ENCODE results near the gene TMOD1. TPM values are rescaled to one million over a fixed set of nuclear protein-coding genes. Genes with fewer than 3 reads are reported as not detected.

Gene TMOD1
- total RNA-seq, 4 donors from 2014 or later: 30.0 to 47.0 (median 36.0) TPM

GRCh38 chr9:97468658-97469448 is 32.6 kb upstream of the TMOD1 start:
- H3K4me1 ChIP-seq: peaks cover 0 to 14% (median 0%) of the 10 kb centered on the region in 4 donors
- TF ChIP-seq EP300 (IDR thresholded peaks at IDR 0.05): peak in 1 of 2 donors; percentile 84
- TF ChIP-seq CTCF (IDR thresholded peaks at IDR 0.05): peak; percentile 57 to 92 (median 70)
- no peak for TF ChIP-seq POLR2A (IDR thresholded peaks at IDR 0.05)
- no peak overlapping the region for H3K4me3 ChIP-seq
- peaks cover 0 to 52% (median 0%) of the 10 kb centered on the region in 3 donors for H3K36me3 ChIP-seq
- no peaks in the 10 kb centered on the region for H3K9me3 ChIP-seq
- DNase-seq (ENCODE audit: low spot score in 2 of 2): peak; percentile 67 to 95
- H3K27ac ChIP-seq: peak overlapping the region in 2 of 4 donors; percentile 29 to 58
- no peaks in the 10 kb centered on the region for H3K27me3 ChIP-seq
- 62 to 72% methylated on average over 4 of the region's 4 CpGs for whole genome bisulfite sequencing, 2 donors

- no peaks in the 10 kb centered on the region for H3K9me3 ChIP-seq
- H3K27ac ChIP-seq: peak overlapping the region in 1 of 4 donors; percentile 29
- peaks cover 0 to 14% (median 0%) of the 10 kb centered on the region in 4 donors for H3K4me1 ChIP-seq
- no peak for DNase-seq (ENCODE audit: low spot score in 2 of 2)
- H3K36me3 ChIP-seq: peaks cover 0 to 52% (median 0%) of the 10 kb centered on the region in 3 donors
- H3K27me3 ChIP-seq: no peaks in the 10 kb centered on the region
- 70 to 76% methylated on average over 2 of the region's 2 CpGs for WGBS, 2 donors
- no peak overlapping the region for H3K4me3 ChIP-seq
- TF ChIP-seq EP300 (IDR thresholded peaks at IDR 0.05): no peak
- peak in 1 of 5 experiments; percentile 29 for TF ChIP-seq CTCF (IDR thresholded peaks at IDR 0.05)
These were observed 31.4 kb upstream of the TMOD1 start for GRCh38 chr9:97470076-97470475.

GRCh38 chr9:97473717-97474116 is 27.7 kb upstream of the TMOD1 start:
- DNase-seq (ENCODE audit: low spot score in 2 of 2): no peak
- Histone ChIP-seq H3K9me3 (no peaks in the 10 kb centered on the region), H3K36me3 (peaks cover 0 to 41% (median 0%) of the 10 kb centered on the region in 3 donors), H3K4me3 (no peak overlapping the region), H3K27ac (no peak overlapping the region), H3K27me3 (no peaks in the 10 kb centered on the region), H3K4me1 (peaks cover 0 to 7% (median 0%) of the 10 kb centered on the region in 4 donors)
- 71 to 80% methylated on average over 3 of the region's 3 CpGs for WGBS, 2 donors
- no peak for TF ChIP-seq POLR2A (IDR thresholded peaks at IDR 0.05)

DNA sequence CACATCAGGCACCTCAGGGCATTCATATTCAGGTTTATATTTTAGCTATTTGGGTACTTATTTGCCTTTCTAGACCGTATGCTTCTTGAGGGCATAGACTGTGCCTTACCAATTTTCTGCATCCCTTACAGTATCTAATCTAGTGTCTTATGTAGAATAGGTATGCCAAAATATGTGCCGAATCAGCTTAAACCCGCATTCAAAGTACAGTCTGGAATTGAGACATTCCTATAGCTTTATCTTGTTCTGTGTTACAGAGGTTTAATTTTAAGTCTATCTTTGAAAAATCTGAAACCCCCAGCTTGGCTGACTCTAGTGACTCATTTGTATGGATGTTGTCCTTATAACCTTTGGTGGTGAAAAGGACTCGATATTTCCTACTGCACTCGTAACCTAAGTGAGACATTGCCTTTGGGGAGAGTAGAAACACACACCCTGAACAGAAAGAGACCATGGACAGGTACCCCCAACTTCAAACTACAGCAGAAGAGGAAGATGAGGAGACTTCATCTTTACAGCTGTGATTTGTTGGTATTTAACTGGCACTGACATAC is 27.0 kb upstream of the TMOD1 start:
- no peak overlapping the region for H3K27ac ChIP-seq
- no peak overlapping the region for H3K4me3 ChIP-seq
- no peak for DNase-seq (ENCODE audit: low spot score in 2 of 2)
- H3K9me3 ChIP-seq: no peaks in the 10 kb centered on the region
- no peak for TF ChIP-seq EP300 (IDR thresholded peaks at IDR 0.05)
- no peak for TF ChIP-seq CTCF (IDR thresholded peaks at IDR 0.05)
- no peak for TF ChIP-seq POLR2A (IDR thresholded peaks at IDR 0.05)
- peaks cover 0 to 4% (median 0%) of the 10 kb centered on the region in 4 donors for H3K4me1 ChIP-seq
- H3K27me3 ChIP-seq: no peaks in the 10 kb centered on the region
- WGBS, 2 donors: 79 to 90% methylated on average over 5 of the region's 5 CpGs
- peaks cover 0 to 47% (median 0%) of the 10 kb centered on the region in 3 donors for H3K36me3 ChIP-seq

DNA sequence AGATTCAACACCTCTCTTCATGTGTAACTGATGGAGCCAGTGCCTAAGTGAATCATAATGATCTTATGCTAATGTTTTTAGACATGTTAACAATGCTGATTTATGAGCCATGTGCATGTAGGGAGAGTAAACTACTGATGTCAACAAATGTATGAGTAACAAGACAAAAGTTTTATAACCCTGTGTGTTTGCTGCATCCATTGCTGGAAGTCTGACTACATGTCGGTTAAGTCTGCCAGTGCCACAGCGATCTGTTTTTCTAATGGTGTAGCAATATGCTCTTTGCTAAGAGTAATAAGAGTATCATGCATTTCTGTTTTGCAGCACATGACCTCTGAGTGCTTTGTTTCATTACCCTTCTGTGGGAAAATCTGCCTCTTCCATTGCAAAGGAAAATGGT is 26.4 kb upstream of the TMOD1 start:
- Histone ChIP-seq H3K4me1 (peaks cover 0 to 10% (median 0%) of the 10 kb centered on the region in 4 donors), H3K9me3 (no peaks in the 10 kb centered on the region), H3K4me3 (no peak overlapping the region), H3K27me3 (no peaks in the 10 kb centered on the region), H3K27ac (no peak overlapping the region), H3K36me3 (peaks cover 0 to 53% (median 0%) of the 10 kb centered on the region in 3 donors)
- TF ChIP-seq EP300 (IDR thresholded peaks at IDR 0.05): no peak
- TF ChIP-seq POLR2A (IDR thresholded peaks at IDR 0.05): no peak
- no peak for TF ChIP-seq CTCF (IDR thresholded peaks at IDR 0.05)
- 84 to 86% methylated on average over 2 of the region's 2 CpGs for WGBS, 2 donors
- no peak for DNase-seq (ENCODE audit: low spot score in 2 of 2)
